Left renal pelvis (tissue), 4 donors: Measurements from ENCODE around the gene CGB7. TPM values are rescaled to one million over a fixed set of nuclear protein-coding genes. Genes with fewer than 3 reads are reported as not detected.
"Not testable (repeated sequence)": the region's sequence is repeated elsewhere in the genome, so short reads cannot be mapped to it uniquely, and the experiment has no call there.

Experiments used
- DNase-seq, 4 donors: peaks; one replicate each; pipeline ENCODE4 v3.0.0-alpha.2; 2013; ENCODE audit warnings: low read depth in 4 of 4, low spot score in 3 of 4
- polyA plus RNA-seq, 4 donors: library from polyadenylated mRNA; unstranded; fragments of 120-200 nt; gene quantifications; one replicate each; pipeline ENCODE4 v1.2.1, GENCODE V29; 2013; ENCODE audit not compliant: insufficient read length in 4 of 4

CGB7 gene
- polyA plus RNA-seq, 4 donors, result 0.69 to 1.7 (median 1.2) TPM

- DNase-seq, result not testable (repeated sequence)
Measured at GRCh38 chr19:49074869-49075268, 17.3 kb upstream of the CGB7 start.

GRCh38 chr19:49073514-49074378, 16.2 kb upstream of the CGB7 start:
- DNase-seq, result no peak

GRCh38 chr19:49071860-49072547, 14.5 kb upstream of the CGB7 start:
- DNase-seq, result no peak

- no peak for DNase-seq
Measured at GRCh38 chr19:49070416-49070815, 12.9 kb upstream of the CGB7 start.

- DNase-seq, result no peak
Measured at GRCh38 chr19:49069026-49069425, 11.5 kb upstream of the CGB7 start.

- no peak for DNase-seq
Measured at GRCh38 chr19:49067554-49067953, 10.0 kb upstream of the CGB7 start.

- DNase-seq, result no peak
Measured at GRCh38 chr19:49065905-49066512, 8.5 kb upstream of the CGB7 start.

- no peak for DNase-seq
Measured at GRCh38 chr19:49064768-49065611, 7.4 kb upstream of the CGB7 start, which contains the start of gene NTF4. Gene NTF4 (minus strand): TSS chr19:49064818. CDS start chr19:49061997, 2,821 bp downstream.

GRCh38 chr19:49064029-49064629, 6.6 kb upstream of the CGB7 start:
- no peak for DNase-seq

- DNase-seq, result no peak
Measured at GRCh38 chr19:49061445-49061844, 3.9 kb upstream of the CGB7 start.

GRCh38 chr19:49061000-49061399, 3.5 kb upstream of the CGB7 start:
- no peak for DNase-seq

- DNase-seq, result no peak
Measured at GRCh38 chr19:49059053-49059452, 1.5 kb upstream of the CGB7 start.

GRCh38 chr19:49058562-49058961, 1.0 kb upstream of the CGB7 start:
- no peak for DNase-seq

GRCh38 chr19:49056902-49057596, 500 bp downstream of the CGB7 start:
- not testable (repeated sequence) for DNase-seq

GRCh38 chr19:49056101-49056901, 1.2 kb downstream of the CGB7 start:
- no peak for DNase-seq

GRCh38 chr19:49050376-49051033, 7.0 kb downstream of the CGB7 start:
- not testable (repeated sequence) for DNase-seq

GRCh38 chr19:49049834-49050233, 7.7 kb downstream of the CGB7 start:
- not testable (repeated sequence) for DNase-seq

- not testable (repeated sequence) for DNase-seq
Measured at GRCh38 chr19:49049011-49049410, 8.5 kb downstream of the CGB7 start, which contains the start of gene CGB8. Gene CGB8 (minus strand): TSS chr19:49049111. CDS start chr19:49048739, 372 bp downstream.
